Endometrial microvascular endothelial cells (primary cell): ENCODE measurements around the gene AQP6. TPM values are rescaled to one million over a fixed set of nuclear protein-coding genes. Genes with fewer than 3 reads are reported as not detected.

Experiments
- in situ Hi-C: cut with HindIII; loops from 2 replicates; pipeline ENCODE4 v1.10.0; 2017; ENCODE audit warnings: low sequenced_read_pairs, low pct_unique_long_range_greater_than_20kb; ENCODE audit errors: inconsistent ontology term
- total RNA-seq: library from RNA; depleted of rRNA; stranded (reverse); fragments of >200 nt; gene quantifications from one replicate; pipeline ENCODE4 v1.2.3, GENCODE V29; 2015; ENCODE audit errors: inconsistent ontology term

Gene AQP6
- total RNA-seq, 1 donor from 2014 or later: not detected

- in situ Hi-C loops: no loop called here
Measured at GRCh38 chr12:50016501-50017475, 44.0 kb downstream of the AQP6 start.

- in situ Hi-C loops: no loop called here
Measured at GRCh38 chr12:50017641-50018040, 44.9 kb downstream of the AQP6 start.

DNA sequence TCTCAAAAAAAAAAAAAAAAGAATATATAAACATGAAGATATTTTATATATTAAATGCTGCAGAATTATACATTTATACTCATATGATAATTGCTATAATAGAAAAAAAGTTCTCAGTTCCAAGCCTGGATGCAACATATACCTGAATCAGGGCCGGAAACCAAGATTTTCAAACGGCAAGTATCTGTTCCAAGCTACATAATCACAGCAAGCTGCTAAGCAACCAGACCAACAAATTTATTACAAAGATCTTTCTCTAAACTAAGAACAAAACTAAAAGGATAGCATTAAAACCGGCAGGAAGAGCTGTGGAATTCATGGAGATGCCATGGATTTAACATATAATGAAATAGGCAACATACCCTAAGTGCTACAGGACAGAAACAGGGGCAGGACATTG lies 45.4 kb downstream of the AQP6 start:
- in situ Hi-C loops: no loop called here

- in situ Hi-C loops: no loop called here
Measured at GRCh38 chr12:50018968-50019367, 46.2 kb downstream of the AQP6 start.

DNA sequence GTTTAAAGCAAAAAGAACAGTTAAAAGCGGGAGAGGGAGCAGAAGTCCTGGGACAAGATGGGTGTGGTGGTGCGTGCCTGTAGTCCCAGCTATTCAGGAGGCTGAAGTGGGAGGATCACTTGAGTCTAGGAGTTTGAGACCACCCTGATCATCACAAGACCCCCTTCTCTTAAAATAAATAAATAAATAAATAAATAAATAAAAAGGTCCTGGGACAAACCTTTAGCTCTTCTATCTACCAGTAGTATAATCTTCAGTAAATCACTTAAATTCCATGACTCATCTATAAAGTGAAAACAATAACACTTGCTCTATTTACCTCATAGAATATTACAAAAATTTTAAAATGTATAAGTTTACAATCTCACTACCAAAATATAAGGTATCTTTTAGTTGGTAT lies 46.8 kb downstream of the AQP6 start:
- in situ Hi-C loops: no loop called here

- in situ Hi-C loops: no loop called here
Measured at GRCh38 chr12:50021031-50021430, 48.3 kb downstream of the AQP6 start.

GRCh38 chr12:50022903-50023302 lies 50.2 kb downstream of the AQP6 start:
- in situ Hi-C loops: no loop called here

DNA sequence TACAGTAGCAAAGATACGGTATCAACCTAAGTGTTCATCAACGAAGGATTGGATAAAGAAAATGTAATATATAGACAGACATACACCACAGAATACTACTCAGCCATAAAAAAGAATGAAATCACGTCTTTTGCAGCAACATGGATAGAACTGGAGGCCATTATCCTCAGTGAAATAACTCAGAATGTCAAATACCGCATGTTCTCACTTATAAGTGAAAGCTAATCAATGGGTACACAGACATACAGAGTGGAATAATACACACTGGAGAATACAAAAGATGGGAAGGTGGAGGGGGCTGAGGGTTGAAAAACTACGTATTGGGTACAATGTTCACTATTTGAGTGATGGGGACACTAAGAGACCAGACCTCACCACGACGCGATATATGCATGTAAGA lies 51.5 kb downstream of the AQP6 start:
- in situ Hi-C loops: no loop called here

DNA sequence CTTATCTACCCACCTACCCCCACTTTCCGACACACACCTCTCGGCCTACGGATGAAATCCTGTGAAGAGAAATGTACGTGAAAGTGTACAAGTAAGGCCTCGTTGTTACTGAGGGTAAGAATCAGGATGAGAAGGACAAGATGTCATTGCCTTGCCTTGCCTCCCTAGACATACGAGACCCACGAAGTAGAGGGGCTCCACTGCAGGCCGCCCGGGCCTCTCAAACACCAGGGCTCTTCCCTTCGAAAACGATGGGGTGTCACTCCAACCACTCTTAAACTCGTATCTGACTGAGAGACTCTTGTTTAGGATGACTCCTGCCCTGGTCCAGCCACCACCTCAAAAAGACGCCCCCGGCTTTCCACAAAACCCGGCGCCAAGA lies 52.0 kb downstream of the AQP6 start:
- in situ Hi-C loops: no loop called here

DNA sequence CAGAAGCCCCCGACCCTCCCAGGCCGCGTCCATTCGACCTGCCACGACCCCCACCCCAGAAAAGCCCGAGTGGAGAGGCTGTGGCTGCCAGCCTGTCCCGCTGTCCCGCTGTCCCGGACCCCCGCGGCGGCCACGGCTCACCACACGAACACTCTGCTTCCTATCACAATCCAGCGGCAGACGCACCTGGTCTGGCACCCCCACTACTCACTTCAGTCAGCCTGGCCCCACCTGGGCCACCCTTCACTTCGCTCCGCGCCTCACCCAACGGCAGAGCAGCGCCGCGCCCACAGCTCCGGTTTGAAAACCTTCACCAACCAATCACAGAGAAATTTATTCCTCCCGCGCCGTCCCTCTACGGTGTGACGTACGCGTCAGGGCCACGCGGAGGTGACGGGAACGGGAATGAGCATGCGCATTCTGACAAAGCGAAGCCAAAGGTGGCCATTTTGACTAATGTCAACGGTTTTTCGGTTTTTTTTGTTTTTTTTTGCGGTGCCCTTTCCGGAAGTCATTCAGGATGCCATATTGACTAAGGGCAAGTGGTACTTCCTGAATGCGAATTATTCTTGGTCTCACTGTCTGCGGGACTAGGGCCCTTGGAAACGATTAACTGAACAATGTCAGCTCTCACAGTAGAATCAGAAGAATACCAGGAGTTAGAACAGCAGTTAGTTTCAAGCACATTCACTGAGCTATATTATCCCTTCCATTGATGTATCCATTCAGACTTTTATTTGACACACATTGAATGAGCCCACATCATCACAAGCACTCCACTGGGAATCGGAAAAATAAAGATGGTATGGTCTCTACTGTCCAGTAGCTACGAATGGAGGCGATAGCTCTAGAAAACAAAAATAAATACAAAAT lies 52.7 kb downstream of the AQP6 start, which contains the start of gene RACGAP1:
RACGAP1 (minus strand) TSS at position 308 of the 873 bp plus-strand sequence. CDS start 8,779 bp downstream, outside the sequence.
- in situ Hi-C loops: no loop called here

- in situ Hi-C loops: no loop called here
Measured at GRCh38 chr12:50026691-50027090, 53.9 kb downstream of the AQP6 start.

Other genes with a start within 250 kb of the AQP6 start
- gene TMBIM6, start 231.4 kb upstream of the AQP6 start, total RNA-seq: 415 TPM
- 18.3 TPM for gene NCKAP5L, start 144.5 kb upstream of the AQP6 start, total RNA-seq
- gene BCDIN3D, start 129.8 kb upstream of the AQP6 start, total RNA-seq: 3.4 TPM
- gene FAIM2, start 69.0 kb upstream of the AQP6 start, total RNA-seq: not detected
- gene AQP2, start 22.2 kb upstream of the AQP6 start, total RNA-seq: not detected
- not detected for gene AQP5, start 11.1 kb upstream of the AQP6 start, total RNA-seq
- gene RACGAP1, start 52.5 kb downstream of the AQP6 start, total RNA-seq: 56.6 TPM
- gene ASIC1, start 84.6 kb downstream of the AQP6 start, total RNA-seq: not detected
- 56.8 TPM for gene SMARCD1, start 112.4 kb downstream of the AQP6 start, total RNA-seq
- not detected for gene GPD1, start 131.1 kb downstream of the AQP6 start, total RNA-seq
- 62.3 TPM for gene COX14, start 139.3 kb downstream of the AQP6 start, total RNA-seq
- 34.0 TPM for gene CERS5, start 194.4 kb downstream of the AQP6 start, total RNA-seq